HT-29 (cell line): ENCODE measurements around the gene ATP8A2. TPM values are rescaled to one million over a fixed set of nuclear protein-coding genes. Genes with fewer than 3 reads are reported as not detected.
A peak's percentile ranks its signal among the peaks of the same experiment; 100 is the strongest.

Experiments
- DNase-seq: peaks from one replicate; pipeline ENCODE4 v3.0.0-alpha.2; 2015; ENCODE audit warnings: low spot score
- total RNA-seq: library from RNA; depleted of rRNA; stranded (reverse); fragments of >200 nt; shearing (Covaris generic); gene quantifications from 2 replicates; pipeline ENCODE4 v1.2.3, GENCODE V29; 2014

Gene ATP8A2
- total RNA-seq, 1 experiment from 2014 or later: not detected

- no peak for DNase-seq
Observed at GRCh38 chr13:25912961-25913360, 541.2 kb downstream of the ATP8A2 start.

- no peak for DNase-seq
Observed at GRCh38 chr13:25915840-25916518, 544.2 kb downstream of the ATP8A2 start.

GRCh38 chr13:25920277-25920676 is 548.5 kb downstream of the ATP8A2 start:
- DNase-seq: no peak

- DNase-seq: no peak
Observed at GRCh38 chr13:25920931-25921330, 549.2 kb downstream of the ATP8A2 start.

GRCh38 chr13:25922376-25922775 is 550.6 kb downstream of the ATP8A2 start:
- DNase-seq: no peak

GRCh38 chr13:25923217-25924085 is 551.7 kb downstream of the ATP8A2 start:
- DNase-seq: no peak

- no peak for DNase-seq
Observed at GRCh38 chr13:25927363-25927762, 555.6 kb downstream of the ATP8A2 start.

GRCh38 chr13:25927932-25928331 is 556.2 kb downstream of the ATP8A2 start:
- no peak for DNase-seq

GRCh38 chr13:25928941-25929505 is 557.2 kb downstream of the ATP8A2 start:
- no peak for DNase-seq

GRCh38 chr13:25929816-25930215 is 558.0 kb downstream of the ATP8A2 start:
- no peak for DNase-seq

GRCh38 chr13:25930653-25931052 is 558.9 kb downstream of the ATP8A2 start:
- no peak for DNase-seq

GRCh38 chr13:25932365-25932764 is 560.6 kb downstream of the ATP8A2 start:
- DNase-seq: no peak

- DNase-seq: no peak
Observed at GRCh38 chr13:25933520-25933919, 561.7 kb downstream of the ATP8A2 start.

- no peak for DNase-seq
Observed at GRCh38 chr13:25934127-25934526, 562.4 kb downstream of the ATP8A2 start.

GRCh38 chr13:25939961-25940687 is 568.4 kb downstream of the ATP8A2 start:
- no peak for DNase-seq

GRCh38 chr13:25943081-25943480 is 571.3 kb downstream of the ATP8A2 start:
- DNase-seq: no peak

- DNase-seq: no peak
Observed at GRCh38 chr13:25943658-25944057, 571.9 kb downstream of the ATP8A2 start.

- no peak for DNase-seq
Observed at GRCh38 chr13:25945596-25945995, 573.8 kb downstream of the ATP8A2 start.

- DNase-seq: no peak
Observed at GRCh38 chr13:25946321-25946720, 574.5 kb downstream of the ATP8A2 start.

GRCh38 chr13:25948910-25949309 is 577.1 kb downstream of the ATP8A2 start:
- no peak for DNase-seq

- DNase-seq: no peak
Observed at GRCh38 chr13:25951831-25952230, 580.1 kb downstream of the ATP8A2 start.

- peak; percentile 76 for DNase-seq
Observed at GRCh38 chr13:25954080-25954479, 582.3 kb downstream of the ATP8A2 start.
